PC-9 (cell line): ENCODE results near the gene USP33. TPM values are rescaled to one million over a fixed set of nuclear protein-coding genes. Genes with fewer than 3 reads are reported as not detected.
A peak's percentile ranks its signal among the peaks of the same experiment; 100 is the strongest.

ENCODE experiments used
- Bru-seq: library from RNA; stranded (reverse); fragments of 400-500 nt; gene quantifications from one replicate; lab custom pipeline; 2021; lab: Mats Ljungman, UMichigan
- BruChase-seq, 2 experiments: library from RNA; stranded (reverse); fragments of 400-500 nt; gene quantifications; one replicate each; lab custom pipeline; 2021; lab: Mats Ljungman, UMichigan
- BruUV-seq: library from RNA; stranded (reverse); fragments of 400-500 nt; replicated peaks from 2 replicates; lab custom pipeline; 2021; lab: Mats Ljungman, UMichigan
- CTCF ChIA-PET: fragments of 300-600 bp; sonication (Branson Sonifier 250); formaldehyde crosslinking; loops from one replicate; lab custom pipeline; 2022; ENCODE audit warnings: antibody characterized with exemption; lab: Charles Lee
- POLR2A ChIA-PET: fragments of 300-600 bp; sonication (Branson Sonifier 250); formaldehyde crosslinking; loops from one replicate; lab custom pipeline; 2022; ENCODE audit warnings: antibody characterized with exemption; ENCODE audit not compliant: unreplicated experiment; lab: Charles Lee
- DNase-seq, 2 experiments: peaks; one replicate each; pipeline versions ENCODE4 v3.0.0 to v3.0.0-alpha.2; 2015 to 2022; ENCODE audit warnings: mixed read lengths in 1 of 2
- H2AFZ ChIP-seq: fragments of 200-600 bp; sonication (generic); 2 replicates; pipeline ENCODE4 v1.8.1; 2017; ENCODE audit warnings: antibody characterized with exemption
- H3F3A ChIP-seq: fragments of 200-600 bp; sonication (generic); 2 replicates; pipeline ENCODE4 v1.8.1; 2017; ENCODE audit warnings: antibody characterized with exemption, mild to moderate bottlenecking, low read depth; ENCODE audit not compliant: insufficient read depth
- H3K27ac ChIP-seq: fragments of 200-600 bp; sonication (generic); 2 replicates; pipeline ENCODE4 v1.6.1; 2016; ENCODE audit warnings: mixed run types
- H3K27me3 ChIP-seq: fragments of 200-600 bp; sonication (generic); 2 replicates; pipeline ENCODE4 v1.6.1; 2016; ENCODE audit warnings: low read depth, mixed run types; ENCODE audit not compliant: insufficient read depth
- H3K36me3 ChIP-seq: fragments of 200-600 bp; sonication (generic); 2 replicates; pipeline ENCODE4 v1.6.1; 2016; ENCODE audit warnings: low read depth, mixed run types
- H3K4me1 ChIP-seq: fragments of 200-600 bp; sonication (generic); replicated peaks from 2 replicates; pipeline ENCODE4 v1.6.1; 2016; ENCODE audit warnings: mixed run types; ENCODE audit not compliant: insufficient read depth
- H3K4me2 ChIP-seq: fragments of 200-600 bp; sonication (generic); 2 replicates; pipeline ENCODE4 v1.6.1; 2017; ENCODE audit warnings: mixed run types
- H3K4me3 ChIP-seq: fragments of 200-600 bp; sonication (generic); 2 replicates; pipeline ENCODE4 v1.6.1; 2016; ENCODE audit warnings: mixed run types
- H3K79me2 ChIP-seq: fragments of 200-600 bp; sonication (generic); 2 replicates; pipeline ENCODE4 v1.6.1; 2017; ENCODE audit warnings: low read depth, mixed run types
- H3K9me2 ChIP-seq: fragments of 200-600 bp; sonication (generic); 2 replicates; pipeline ENCODE4 v1.8.1; 2017; ENCODE audit warnings: mild to moderate bottlenecking; ENCODE audit not compliant: insufficient read depth
- H3K9me3 ChIP-seq: fragments of 200-600 bp; sonication (generic); 2 replicates; pipeline ENCODE4 v1.8.1; 2016; ENCODE audit warnings: low read depth; ENCODE audit not compliant: insufficient read depth
- H4K20me1 ChIP-seq: fragments of 200-600 bp; sonication (generic); 2 replicates; pipeline ENCODE4 v1.8.1; 2017; ENCODE audit not compliant: insufficient read depth
- CTCF ChIP-seq: fragments of 200-600 bp; sonication (generic); conservative IDR thresholded peaks from 2 replicates; pipeline ENCODE4 v1.6.1; 2017; ENCODE audit warnings: mixed run types, antibody characterized with exemption, mild to moderate bottlenecking, moderate library complexity
- EZH2 ChIP-seq: fragments of 200-600 bp; sonication (generic); IDR thresholded peaks from 2 replicates; pipeline ENCODE4 v1.8.0; 2017; ENCODE audit warnings: antibody characterized with exemption, low read depth
- intact Hi-C: fragments of 100-400 bp; cut with micrococcal nuclease; formaldehyde crosslinking; loops from one replicate; pipeline ENCODE4 v1.10.0; 2022; ENCODE audit not compliant: unreplicated experiment
- long read RNA-seq: library from polyadenylated mRNA; stranded (forward); transcript quantifications from one replicate; pipeline ENCODE4 v2.0.0, GENCODE V29; 2022
- total RNA-seq: library from RNA; stranded (reverse); gene quantifications from 2 replicates; pipeline ENCODE4 v1.2.3, GENCODE V29; 2021

The USP33 gene
- total RNA-seq (54.9 and 59.1 TPM in 2 replicates), Bru-seq, nascent RNA (percentile 86 among the genes with signal in this experiment), BruChase-seq, experiment 1, labeled RNA remaining after a 2-hour chase (percentile 93 among the genes with signal in this experiment), BruChase-seq, experiment 2, labeled RNA remaining after a 6-hour chase (percentile 87 among the genes with signal in this experiment)
- long read RNA-seq, full-length matches to known transcripts: 18 of 69 reads
- long read RNA-seq, partial matches to known transcripts: 20 of 69 reads
- long read RNA-seq, other reads (novel, unspliced or antisense): 31 of 69 reads

GRCh38 chr1:77759071-77760028, at the start of gene USP33:
TSS of gene USP33 (minus strand) at chr1:77759852. CDS start at chr1:77741697, 18,155 bp downstream.
- DNase-seq: peak; percentile 75 to 93
- Histone ChIP-seq H2AFZ (peak within 1 kb of the TSS; percentile 99), H3K4me2 (peak within 1 kb of the TSS; percentile 87), H3K36me3 (no peaks in the 10 kb centered on the region; the same call in 1 of the 2 replicates), H3K27ac (peak within 1 kb of the TSS; percentile 69), H3K9me3 (no peaks in the 10 kb centered on the region), H3K4me1 (peaks cover 34% of the 10 kb centered on the region), H3K4me3 (peak within 1 kb of the TSS; percentile 90), H4K20me1 (peaks cover 24% of the 10 kb centered on the region), H3K79me2 (peaks cover 52% of the 10 kb centered on the region), H3F3A (peaks cover 28% of the 10 kb centered on the region; the same call in 1 of the 2 replicates), H3K27me3 (no peaks in the 10 kb centered on the region), H3K9me2 (no peaks in the 10 kb centered on the region)
- TSS peak; percentile 65 for BruUV-seq
- intact Hi-C loops: loop anchor here (1.0 kb wide), 1 partner anchor 20 kb away; the partner anchor contains the start of gene MIGA1
- POLR2A ChIA-PET: interaction anchor here (0.6 to 0.7 kb wide), 2 partner anchors 31 to 413 kb away, joined by 3 to 4 read pairs; no protein-coding TSS in a partner anchor
- TF ChIP-seq CTCF: no peak
- no peak for TF ChIP-seq EZH2
- CTCF ChIA-PET: no interaction called here

DNA sequence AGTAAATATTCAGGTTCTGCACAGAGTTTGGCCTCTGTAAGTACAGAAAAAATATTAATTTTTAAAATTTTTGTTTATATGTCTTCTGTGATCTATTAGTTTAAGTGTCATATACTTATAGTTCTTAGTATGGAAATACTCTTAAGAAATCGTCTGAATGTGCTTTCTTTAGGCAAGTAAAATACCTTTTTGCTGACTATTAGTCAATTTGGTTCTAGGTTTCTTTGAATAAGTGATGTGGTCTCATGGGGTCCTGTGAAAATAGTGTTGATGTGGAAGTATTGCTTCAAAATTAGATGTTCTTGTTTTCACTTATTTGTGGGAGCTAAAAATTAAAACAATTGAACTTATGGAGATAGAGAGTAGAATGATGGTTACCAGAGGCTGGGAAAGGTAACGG, 43.7 kb upstream of the USP33 start:
- H3K9me2 ChIP-seq: no peaks in the 10 kb centered on the region
- no peak overlapping the region for H3K4me2 ChIP-seq
- H3F3A ChIP-seq: no peaks in the 10 kb centered on the region
- intact Hi-C loops: no loop called here
- CTCF ChIA-PET: no interaction called here
- no peaks in the 10 kb centered on the region; the same call in 1 of the 2 replicates for H4K20me1 ChIP-seq
- no TSS peak for BruUV-seq
- no peaks in the 10 kb centered on the region for H3K79me2 ChIP-seq
- no peaks in the 10 kb centered on the region for H3K27me3 ChIP-seq
- no peak for DNase-seq
- H3K9me3 ChIP-seq: no peaks in the 10 kb centered on the region
- no peaks in the 10 kb centered on the region for H3K4me1 ChIP-seq
- TF ChIP-seq EZH2 (no peak), CTCF (no peak)
- H3K27ac ChIP-seq: no peak overlapping the region
- peaks cover 9% of the 10 kb centered on the region for H3K36me3 ChIP-seq
- H2AFZ ChIP-seq: no peak overlapping the region
- no peak overlapping the region for H3K4me3 ChIP-seq
- POLR2A ChIA-PET: no interaction called here

GRCh38 chr1:77802026-77802425, 42.4 kb upstream of the USP33 start:
- TF ChIP-seq EZH2: no peak
- BruUV-seq: no TSS peak
- Histone ChIP-seq H3K27ac (no peak overlapping the region), H3K79me2 (no peaks in the 10 kb centered on the region), H3K36me3 (peaks cover 6% of the 10 kb centered on the region), H3K27me3 (no peaks in the 10 kb centered on the region), H4K20me1 (no peaks in the 10 kb centered on the region; the same call in 1 of the 2 replicates), H3K4me2 (no peak overlapping the region), H3K4me1 (no peaks in the 10 kb centered on the region), H3K9me3 (no peaks in the 10 kb centered on the region), H3K4me3 (no peak overlapping the region), H3F3A (no peaks in the 10 kb centered on the region), H2AFZ (no peak overlapping the region), H3K9me2 (no peaks in the 10 kb centered on the region; the same call in 1 of the 2 replicates)
- ChIA-PET POLR2A (no interaction called here), CTCF (no interaction called here)
- intact Hi-C loops: no loop called here
- no peak for DNase-seq
